Adrenal gland (tissue), 5 donors: ENCODE measurements around the gene TPGS2.

Source experiments
- POLR2A ChIP-seq, 2 donors: fragments of 450-650 bp; IDR thresholded peaks; one replicate each; pipeline ENCODE4 v1.6.1; 2017; ENCODE audit warnings: antibody characterized with exemption in 2 of 2, mild to moderate bottlenecking in 2 of 2, moderate library complexity in 1 of 2
- TF ChIP-seq, protein P1 (sequence below), 6 experiments: fragments of 450-650 bp in 4 of 6; fragments of 200-600 bp in 2 of 6; sonication (generic) in 1 of 6; IDR thresholded peaks; 1 replicate in 5 of 6; 2 replicates in 1 of 6; pipeline versions ENCODE4 v1.5.1 to v1.8.0; 2016 to 2021; ENCODE audit warnings: antibody characterized with exemption in 6 of 6, mild to moderate bottlenecking in 2 of 6, moderate library complexity in 1 of 6
- donor health status: DM: no; HTN: no; CAD: no.

DNA sequence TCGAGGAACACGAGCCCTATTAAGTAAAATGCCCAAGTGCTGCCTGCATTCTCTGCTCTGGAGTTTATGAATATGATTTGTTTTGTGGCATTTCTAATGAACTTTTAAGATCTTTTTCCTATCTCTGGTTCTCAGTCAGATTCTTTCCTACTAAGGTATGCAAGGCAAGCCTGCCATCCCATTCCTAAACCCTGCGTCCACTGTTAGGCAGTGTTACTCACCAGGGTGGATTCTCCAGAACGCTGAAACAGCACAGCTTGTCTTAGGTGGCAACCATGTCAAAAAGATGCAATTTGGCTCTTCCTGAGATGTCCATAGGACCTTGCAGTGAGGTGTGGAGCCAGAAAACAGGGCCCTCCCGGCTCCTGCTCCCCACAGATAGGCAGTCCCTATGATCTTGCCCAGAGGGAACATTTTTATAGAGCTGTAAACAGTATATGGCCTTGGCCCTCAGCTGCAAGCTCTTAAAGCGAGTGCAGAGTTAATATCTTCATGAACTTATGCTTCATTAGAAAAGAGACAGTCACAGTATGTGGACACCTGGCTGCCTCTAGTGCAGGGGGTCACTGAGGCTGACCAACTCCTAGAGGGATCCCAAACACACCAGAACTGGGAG is 84.4 kb downstream of the TPGS2 start:
- TF ChIP-seq, protein P1, sequence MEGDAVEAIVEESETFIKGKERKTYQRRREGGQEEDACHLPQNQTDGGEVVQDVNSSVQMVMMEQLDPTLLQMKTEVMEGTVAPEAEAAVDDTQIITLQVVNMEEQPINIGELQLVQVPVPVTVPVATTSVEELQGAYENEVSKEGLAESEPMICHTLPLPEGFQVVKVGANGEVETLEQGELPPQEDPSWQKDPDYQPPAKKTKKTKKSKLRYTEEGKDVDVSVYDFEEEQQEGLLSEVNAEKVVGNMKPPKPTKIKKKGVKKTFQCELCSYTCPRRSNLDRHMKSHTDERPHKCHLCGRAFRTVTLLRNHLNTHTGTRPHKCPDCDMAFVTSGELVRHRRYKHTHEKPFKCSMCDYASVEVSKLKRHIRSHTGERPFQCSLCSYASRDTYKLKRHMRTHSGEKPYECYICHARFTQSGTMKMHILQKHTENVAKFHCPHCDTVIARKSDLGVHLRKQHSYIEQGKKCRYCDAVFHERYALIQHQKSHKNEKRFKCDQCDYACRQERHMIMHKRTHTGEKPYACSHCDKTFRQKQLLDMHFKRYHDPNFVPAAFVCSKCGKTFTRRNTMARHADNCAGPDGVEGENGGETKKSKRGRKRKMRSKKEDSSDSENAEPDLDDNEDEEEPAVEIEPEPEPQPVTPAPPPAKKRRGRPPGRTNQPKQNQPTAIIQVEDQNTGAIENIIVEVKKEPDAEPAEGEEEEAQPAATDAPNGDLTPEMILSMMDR (IDR thresholded peaks at IDR 0.05): no peak
- TF ChIP-seq POLR2A (IDR thresholded peaks at IDR 0.05): no peak
